HCT116 (cell line): ENCODE measurements around the gene SLC6A14. TPM values are rescaled to one million over a fixed set of nuclear protein-coding genes. Genes with fewer than 3 reads are reported as not detected.
A peak's percentile ranks its signal among the peaks of the same experiment; 100 is the strongest.

Experiments
- ATAC-seq: fragments of 200-7000 bp; cut with Tn5 transposase; 2 replicates; pipeline ENCODE4 v1.9.1; 2020; ENCODE audit warnings: mild to moderate bottlenecking, moderate library complexity
- BruUV-seq: library from RNA; stranded (reverse); fragments of 400-500 nt; replicated peaks from 2 replicates; lab custom pipeline; 2021; lab: Mats Ljungman, UMichigan
- CTCF ChIA-PET: fragments of 300-600 bp; sonication (Branson Sonifier 250); formaldehyde crosslinking; loops from one replicate; lab custom pipeline; 2021; ENCODE audit warnings: antibody characterized with exemption; lab: Charles Lee
- POLR2A ChIA-PET: fragments of 300-600, 350-600 bp; sonication (Branson Sonifier 250); formaldehyde crosslinking; loops from one replicate; lab custom pipeline; 2021; ENCODE audit warnings: antibody characterized with exemption; lab: Charles Lee
- RAD21 ChIA-PET, 2 experiments: fragments of 300-600 bp; sonication (Branson Sonifier 250); formaldehyde crosslinking; loops; one replicate each; lab custom pipeline; 2023; ENCODE audit warnings: low total read pairs in 2 of 2; ENCODE audit not compliant: uncharacterized antibody in 2 of 2, unreplicated experiment in 2 of 2, low non-redundant PET in 1 of 2; lab: Charles Lee
- DNase-seq: peaks from one replicate; pipeline ENCODE4 v3.0.0-alpha.2; 2010; ENCODE audit warnings: low read depth, low spot score
- H2AFZ ChIP-seq: fragments of 200-600 bp; shearing (Covaris generic), sonication (generic); 2 replicates; pipeline ENCODE4 v1.6.1; 2017; ENCODE audit warnings: low read depth, mixed run types, mixed read lengths, antibody characterized with exemption, low read length; ENCODE audit not compliant: poor library complexity, severe bottlenecking
- H3K27ac ChIP-seq: 2 replicates; pipeline ENCODE4 v1.5.1; 2012; ENCODE audit warnings: low read depth, low read length
- H3K27me3 ChIP-seq: fragments of 200-600 bp; sonication (generic); 2 replicates; pipeline ENCODE4 v1.6.1; 2016; ENCODE audit warnings: mixed run types, low read length, mixed read lengths; ENCODE audit not compliant: insufficient read depth
- H3K36me3 ChIP-seq, 2 experiments: fragments of 200-500 bp in 1 of 2; fragments of 200-600 bp in 1 of 2; sonication (Bioruptor generic) in 1 of 2; sonication (generic) in 1 of 2; 2 replicates each; pipeline versions ENCODE4 v1.5.1 to v1.6.1; 2014 to 2016; ENCODE audit warnings: low read length in 2 of 2, inconsistent platforms in 1 of 2, mixed read lengths in 1 of 2, mixed run types in 1 of 2; ENCODE audit not compliant: insufficient read depth in 2 of 2, control insufficient read depth in 1 of 2
- H3K4me1 ChIP-seq, 2 experiments: fragments of 200-600 bp in 1 of 2; sonication (generic) in 1 of 2; 2 replicates each; pipeline versions ENCODE4 v1.5.1 to v1.6.1; 2012 to 2017; ENCODE audit warnings: low read length in 2 of 2, inconsistent platforms in 1 of 2, mild to moderate bottlenecking in 1 of 2, mixed read lengths in 1 of 2, mixed run types in 1 of 2, moderate library complexity in 1 of 2; ENCODE audit not compliant: insufficient read depth in 2 of 2, control insufficient read depth in 1 of 2
- H3K4me2 ChIP-seq: fragments of 200-600 bp; sonication (generic); 2 replicates; pipeline ENCODE4 v1.6.1; 2017; ENCODE audit warnings: mixed run types, low read length, mixed read lengths
- H3K4me3 ChIP-seq, 2 experiments: fragments of 200-600 bp in 1 of 2; sonication (generic) in 1 of 2; replicated peaks in 1 of 2; 2 replicates each; pipeline ENCODE4 v1.5.1; 2011 to 2016; ENCODE audit warnings: low read length in 2 of 2, control low read depth in 1 of 2, low read depth in 1 of 2, mild to moderate bottlenecking in 1 of 2, mixed read lengths in 1 of 2, mixed run types in 1 of 2
- H3K79me2 ChIP-seq: fragments of 200-600 bp; sonication (generic); 2 replicates; pipeline ENCODE4 v1.6.1; 2017; ENCODE audit warnings: mild to moderate bottlenecking, mixed run types, low read length, moderate library complexity, mixed read lengths; ENCODE audit not compliant: insufficient read depth
- H3K9ac ChIP-seq: fragments of 200-600 bp; sonication (generic); 2 replicates; pipeline ENCODE4 v1.6.1; 2016; ENCODE audit warnings: low read length, mixed read lengths
- H3K9me2 ChIP-seq: fragments of 200-600 bp; sonication (generic), shearing (Covaris generic); 2 replicates; pipeline ENCODE4 v1.6.1; 2017; ENCODE audit warnings: mixed run types, mild to moderate bottlenecking, moderate library complexity; ENCODE audit not compliant: insufficient read depth
- H3K9me3 ChIP-seq, 2 experiments: fragments of 200-500 bp in 1 of 2; fragments of 200-600 bp in 1 of 2; sonication (Bioruptor generic) in 1 of 2; sonication (generic) in 1 of 2; 2 replicates each; pipeline ENCODE4 v1.6.1; 2014 to 2017; ENCODE audit warnings: low read length in 2 of 2, mixed read lengths in 2 of 2, inconsistent platforms in 1 of 2, low read depth in 1 of 2, mild to moderate bottlenecking in 1 of 2, mixed run types in 1 of 2, moderate library complexity in 1 of 2; ENCODE audit not compliant: control insufficient read depth in 1 of 2, insufficient read depth in 1 of 2
- H4K20me1 ChIP-seq: fragments of 200-600 bp; sonication (generic), shearing (Covaris generic); 2 replicates; pipeline ENCODE4 v1.6.1; 2017; ENCODE audit warnings: mixed run types, mild to moderate bottlenecking, moderate library complexity; ENCODE audit not compliant: insufficient read depth
- EZH2phosphoT487 ChIP-seq: fragments of 200-600 bp; IDR thresholded peaks from 2 replicates; pipeline ENCODE4 v1.6.1; 2018; ENCODE audit warnings: antibody characterized with exemption, borderline replicate concordance
- FOSL1 ChIP-seq: IDR thresholded peaks from 2 replicates; pipeline ENCODE4 v1.6.1; 2012; ENCODE audit warnings: low read depth
- JUND ChIP-seq: IDR thresholded peaks from 2 replicates; pipeline ENCODE4 v1.6.1; 2012
- POLR2A ChIP-seq: IDR thresholded peaks from 2 replicates; pipeline ENCODE4 v1.7.0; 2011; ENCODE audit warnings: borderline replicate concordance; ENCODE audit not compliant: insufficient read depth, insufficient read length; ENCODE audit errors: extremely low read depth
- RAD21 ChIP-seq: IDR thresholded peaks from 2 replicates; pipeline ENCODE4 v1.6.1; 2012; ENCODE audit warnings: low read depth, mild to moderate bottlenecking
- TCF7L2 ChIP-seq: IDR thresholded peaks from 2 replicates; pipeline ENCODE4 v1.7.0; 2011; ENCODE audit warnings: borderline replicate concordance, inconsistent platforms; ENCODE audit not compliant: insufficient read depth, insufficient read length; ENCODE audit errors: extremely low read depth
- YY1 ChIP-seq: IDR thresholded peaks from 2 replicates; pipeline ENCODE4 v1.6.1; 2011; ENCODE audit warnings: low read length, low read depth, moderate library complexity, mild to moderate bottlenecking; ENCODE audit not compliant: insufficient replicate concordance; ENCODE audit errors: extremely low read depth
- intact Hi-C: fragments of 100-400 bp; cut with micrococcal nuclease; formaldehyde crosslinking; loops from 2 replicates; pipeline ENCODE4 v1.10.0; 2022
- total RNA-seq: library from RNA; stranded (reverse); gene quantifications from one replicate; pipeline ENCODE4 v1.2.1, GENCODE V29; 2021; ENCODE audit not compliant: unreplicated experiment
- TF ChIP-seq, protein P1 (sequence below), 3 experiments: fragments of 200-600 bp in 1 of 3; sonication (generic) in 1 of 3; IDR thresholded peaks in 2 of 3; conservative IDR thresholded peaks in 1 of 3; 2 replicates each; pipeline ENCODE4 v1.5.1; 2012 to 2017; ENCODE audit warnings: low read depth in 2 of 3, low read length in 2 of 3, antibody characterized with exemption in 1 of 3, borderline replicate concordance in 1 of 3, control low read depth in 1 of 3, mild to moderate bottlenecking in 1 of 3, mixed read lengths in 1 of 3, mixed run types in 1 of 3, moderate library complexity in 1 of 3; ENCODE audit not compliant: insufficient read depth in 1 of 3

The SLC6A14 gene
- total RNA-seq, 1 experiment from 2014 or later: 0.05 TPM

DNA sequence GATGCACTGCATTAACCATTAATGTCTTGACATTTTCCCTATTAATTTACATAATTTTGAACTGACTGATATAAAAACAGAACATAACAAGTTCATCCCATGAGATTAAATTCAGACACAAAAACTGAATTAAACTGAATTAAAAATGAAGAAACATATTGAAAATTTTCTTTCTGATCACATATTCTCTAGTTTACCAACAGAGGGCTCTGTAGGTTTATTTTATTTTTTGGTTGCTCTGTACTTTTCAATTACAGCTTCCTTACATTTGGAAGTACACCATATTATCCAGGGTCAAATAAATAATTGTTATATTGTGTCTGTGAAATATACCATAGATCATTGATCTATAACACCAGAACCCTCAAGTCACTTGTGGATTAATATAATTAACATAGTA is 53.7 kb downstream of the SLC6A14 start:
- H3K9me2 ChIP-seq: no peaks in the 10 kb centered on the region
- no peaks in the 10 kb centered on the region for H3K36me3 ChIP-seq
- H2AFZ ChIP-seq: no peak overlapping the region
- no peaks in the 10 kb centered on the region for H3K4me1 ChIP-seq
- H3K27me3 ChIP-seq: no peaks in the 10 kb centered on the region
- RAD21 ChIA-PET: interaction anchor here in 1 of 2 experiments (1.1 kb wide), 1 partner anchor 1494 kb away, joined by 3 read pairs; no protein-coding TSS in a partner anchor
- no peak for DNase-seq
- H3K27ac ChIP-seq: no peak overlapping the region
- no TSS peak for BruUV-seq
- POLR2A ChIA-PET: no interaction called here
- no peaks in the 10 kb centered on the region for H3K9me3 ChIP-seq
- H3K79me2 ChIP-seq: no peaks in the 10 kb centered on the region
- no peak overlapping the region for H3K4me3 ChIP-seq
- no peaks in the 10 kb centered on the region for H4K20me1 ChIP-seq
- H3K4me2 ChIP-seq: no peak overlapping the region
- intact Hi-C loops: no loop called here
- ATAC-seq: no peak
- no peak overlapping the region for H3K9ac ChIP-seq
- TF ChIP-seq RAD21: peak; percentile 40; the same call in 1 of the 2 replicates
- no peak for TF ChIP-seq TCF7L2
- no peak for TF ChIP-seq POLR2A
- TF ChIP-seq, protein P1, sequence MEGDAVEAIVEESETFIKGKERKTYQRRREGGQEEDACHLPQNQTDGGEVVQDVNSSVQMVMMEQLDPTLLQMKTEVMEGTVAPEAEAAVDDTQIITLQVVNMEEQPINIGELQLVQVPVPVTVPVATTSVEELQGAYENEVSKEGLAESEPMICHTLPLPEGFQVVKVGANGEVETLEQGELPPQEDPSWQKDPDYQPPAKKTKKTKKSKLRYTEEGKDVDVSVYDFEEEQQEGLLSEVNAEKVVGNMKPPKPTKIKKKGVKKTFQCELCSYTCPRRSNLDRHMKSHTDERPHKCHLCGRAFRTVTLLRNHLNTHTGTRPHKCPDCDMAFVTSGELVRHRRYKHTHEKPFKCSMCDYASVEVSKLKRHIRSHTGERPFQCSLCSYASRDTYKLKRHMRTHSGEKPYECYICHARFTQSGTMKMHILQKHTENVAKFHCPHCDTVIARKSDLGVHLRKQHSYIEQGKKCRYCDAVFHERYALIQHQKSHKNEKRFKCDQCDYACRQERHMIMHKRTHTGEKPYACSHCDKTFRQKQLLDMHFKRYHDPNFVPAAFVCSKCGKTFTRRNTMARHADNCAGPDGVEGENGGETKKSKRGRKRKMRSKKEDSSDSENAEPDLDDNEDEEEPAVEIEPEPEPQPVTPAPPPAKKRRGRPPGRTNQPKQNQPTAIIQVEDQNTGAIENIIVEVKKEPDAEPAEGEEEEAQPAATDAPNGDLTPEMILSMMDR (IDR thresholded peaks at IDR 0.05 in 2 of 3, conservative IDR thresholded peaks at IDR 0.05 in 1 of 3; ENCODE audit: borderline replicate concordance in 1 of 3, insufficient read depth in 1 of 3, low read depth in 2 of 3, low read length in 2 of 3): peak in 2 of 3 experiments; percentile 12 to 35; a peak in 3 of 6 replicates
- TF ChIP-seq FOSL1: no peak
- no peak for TF ChIP-seq EZH2phosphoT487
- TF ChIP-seq JUND: no peak
- CTCF ChIA-PET: interaction anchor here (0.7 to 1.0 kb wide), 2 partner anchors 1495 to 1764 kb away, joined by 3 read pairs; no protein-coding TSS in a partner anchor

DNA sequence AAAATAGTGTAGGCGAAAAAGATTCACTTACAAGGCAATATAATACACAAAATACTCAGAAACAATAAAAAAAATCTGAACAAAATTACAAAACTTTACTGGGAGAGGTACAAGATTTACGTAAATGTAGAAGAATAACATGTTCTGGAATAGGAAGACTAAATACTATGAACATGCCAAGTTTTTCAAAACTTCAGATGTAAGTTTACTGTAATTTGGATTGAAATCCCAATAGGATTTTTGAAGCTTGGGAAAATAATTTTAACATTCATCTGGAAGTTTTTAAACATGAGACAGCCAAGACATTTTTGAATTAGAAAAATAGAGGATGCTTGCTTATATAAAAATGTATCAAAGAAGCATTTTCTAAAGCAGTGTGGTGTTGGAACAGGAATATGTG is 56.9 kb downstream of the SLC6A14 start:
- Histone ChIP-seq H3K9me3 (no peaks in the 10 kb centered on the region), H3K4me1 (no peaks in the 10 kb centered on the region), H2AFZ (no peak overlapping the region), H3K4me3 (no peak overlapping the region), H3K9me2 (no peaks in the 10 kb centered on the region), H3K36me3 (no peaks in the 10 kb centered on the region), H3K27me3 (no peaks in the 10 kb centered on the region), H3K79me2 (no peaks in the 10 kb centered on the region), H4K20me1 (no peaks in the 10 kb centered on the region), H3K4me2 (no peak overlapping the region)
- DNase-seq: no peak
- CTCF ChIA-PET: no interaction called here
- intact Hi-C loops: no loop called here
- no peak for ATAC-seq
- no TSS peak for BruUV-seq
- TF ChIP-seq YY1: no peak
- TF ChIP-seq, all 23 proteins: peak for 0
- Histone ChIP-seq H3K27ac (no peak overlapping the region), H3K9ac (no peak overlapping the region)
- ChIA-PET RAD21 (no interaction called here), POLR2A (no interaction called here)
